GM21367 (cell line): ENCODE measurements around the gene ESAM.

Experiments used
- ATAC-seq: cut with Tn5 transposase; IDR thresholded peaks from one replicate; pipeline ENCODE4 v1.9.1; 2021; ENCODE audit not compliant: unreplicated experiment

The ESAM gene

GRCh38 chr11:124737638-124738305, 24.3 kb downstream of the ESAM start:
- ATAC-seq = no peak

GRCh38 chr11:124736736-124737135, 25.4 kb downstream of the ESAM start:
- no peak for ATAC-seq

DNA sequence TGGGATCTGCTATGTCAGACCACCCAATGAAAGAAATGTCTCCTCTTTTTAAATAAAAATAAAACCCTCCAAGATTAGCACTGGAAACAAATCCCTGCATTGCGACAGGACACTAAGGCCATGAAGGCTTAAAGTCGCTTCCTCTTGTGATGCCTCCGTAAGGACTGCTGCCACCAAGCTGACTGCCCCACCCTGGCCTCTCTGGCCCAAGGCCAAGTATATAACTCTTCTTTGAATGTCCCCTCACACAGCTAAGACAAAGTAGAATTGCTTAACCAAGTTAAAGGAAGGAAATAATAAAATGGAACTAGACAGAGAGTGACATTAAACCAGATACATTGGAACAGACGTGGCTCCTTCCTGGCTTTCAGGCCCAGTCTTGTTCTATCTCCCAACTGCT, 29.9 kb downstream of the ESAM start:
- no peak for ATAC-seq

GRCh38 chr11:124729571-124729970, 32.5 kb downstream of the ESAM start:
- ATAC-seq = no peak

DNA sequence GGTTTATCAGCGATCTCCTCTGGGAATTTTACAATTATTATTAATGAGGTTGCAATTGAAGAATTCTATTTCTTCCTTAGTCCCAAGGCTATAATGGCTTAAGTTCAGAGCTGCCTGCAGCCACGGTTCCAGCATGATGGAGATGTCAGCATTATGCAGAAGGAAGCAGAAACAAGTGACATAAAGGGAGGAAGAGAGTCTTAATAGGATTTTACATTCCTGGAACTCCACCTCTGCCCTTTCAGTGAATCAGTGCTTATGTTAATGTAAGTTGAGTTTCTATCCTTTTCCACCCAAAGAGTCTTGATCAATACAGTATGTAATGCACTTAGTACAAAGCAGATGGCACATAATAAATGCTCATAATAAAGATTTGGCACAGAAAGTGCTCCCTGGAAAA, 34.0 kb downstream of the ESAM start:
- no peak for ATAC-seq

DNA sequence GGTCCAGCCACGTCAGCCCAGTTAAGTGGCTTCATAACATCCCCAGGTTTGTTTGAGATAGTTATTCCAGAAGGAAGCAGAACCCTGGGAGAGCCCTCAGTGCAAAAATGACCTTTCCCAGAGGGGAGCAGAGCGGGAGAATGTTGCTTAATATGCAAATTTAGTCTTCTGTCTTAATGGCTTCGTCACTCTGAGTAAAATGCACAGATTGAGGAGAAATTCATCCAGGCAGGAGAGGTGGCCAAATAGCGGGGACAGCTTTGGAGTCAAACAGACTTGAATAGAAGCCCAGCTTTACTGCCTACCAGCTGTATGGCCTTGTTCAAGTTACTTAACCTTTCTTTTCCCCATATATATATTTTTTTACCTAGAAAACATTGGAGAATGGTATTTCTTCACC, 34.6 kb downstream of the ESAM start:
- ATAC-seq = no peak

DNA sequence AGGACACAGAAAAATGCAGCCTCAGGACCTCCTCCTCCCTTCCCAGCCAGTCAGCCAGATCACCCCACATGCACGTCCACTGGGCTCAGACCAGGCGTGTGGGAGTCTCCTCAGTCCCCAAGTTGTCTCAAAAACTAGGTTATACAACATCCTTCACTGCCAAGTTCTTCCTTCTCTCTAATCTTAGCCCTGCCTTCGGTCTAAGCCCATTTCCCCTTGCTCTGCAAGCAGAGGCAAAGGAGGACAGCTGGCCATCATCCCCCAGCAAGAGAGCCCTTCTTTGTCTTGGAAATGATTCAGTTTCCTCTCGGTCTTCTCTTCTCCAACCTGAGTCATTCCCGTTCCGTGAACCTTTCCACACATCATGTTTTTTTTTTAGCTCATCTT, 36.4 kb downstream of the ESAM start:
- no peak for ATAC-seq

- ATAC-seq = peak; percentile 73
These were observed 36.9 kb downstream of the ESAM start for GRCh38 chr11:124724979-124725718.

- no peak for ATAC-seq
These were observed 39.9 kb downstream of the ESAM start for GRCh38 chr11:124722176-124722575.

- no peak for ATAC-seq
These were observed 42.6 kb downstream of the ESAM start for GRCh38 chr11:124719534-124719933.

DNA sequence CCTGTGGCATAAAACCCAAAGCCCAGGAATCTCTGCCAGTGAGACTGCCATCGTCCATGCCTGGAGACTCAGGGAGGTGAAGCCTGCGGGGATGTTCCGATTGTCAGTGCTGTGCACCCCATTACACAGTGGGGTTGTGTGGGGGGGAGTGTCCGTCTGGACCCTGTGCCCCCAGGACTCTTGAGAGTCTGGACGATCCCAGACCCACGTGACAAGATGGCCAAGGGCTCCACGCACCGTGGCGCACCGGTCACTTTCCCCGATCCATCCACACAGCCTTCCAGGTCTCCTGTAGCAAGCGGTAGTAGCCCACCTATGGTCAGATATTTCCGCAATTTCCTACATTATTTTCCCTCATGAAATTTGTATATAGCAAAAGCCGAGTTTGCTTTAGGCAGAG, 43.3 kb downstream of the ESAM start:
- no peak for ATAC-seq

GRCh38 chr11:124717786-124718651, 44.1 kb downstream of the ESAM start:
- ATAC-seq = no peak

DNA sequence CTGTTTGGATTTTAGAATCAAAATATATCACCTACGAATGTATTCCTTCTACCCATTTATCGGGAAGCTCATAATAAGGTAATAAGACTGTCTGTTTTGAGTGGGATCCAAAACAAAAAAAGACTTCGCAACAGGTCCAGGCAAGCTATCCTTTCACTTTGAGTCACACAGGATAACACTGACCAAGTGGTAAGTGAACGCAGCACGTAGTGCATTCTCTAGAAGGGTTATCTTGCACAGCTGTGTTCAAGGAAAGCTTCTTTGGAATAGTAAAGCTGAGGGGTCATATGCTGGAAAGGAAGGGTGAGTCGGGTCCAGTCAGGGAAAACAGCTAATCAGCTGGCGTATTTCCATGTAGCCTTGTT, 44.7 kb downstream of the ESAM start:
- ATAC-seq = no peak

DNA sequence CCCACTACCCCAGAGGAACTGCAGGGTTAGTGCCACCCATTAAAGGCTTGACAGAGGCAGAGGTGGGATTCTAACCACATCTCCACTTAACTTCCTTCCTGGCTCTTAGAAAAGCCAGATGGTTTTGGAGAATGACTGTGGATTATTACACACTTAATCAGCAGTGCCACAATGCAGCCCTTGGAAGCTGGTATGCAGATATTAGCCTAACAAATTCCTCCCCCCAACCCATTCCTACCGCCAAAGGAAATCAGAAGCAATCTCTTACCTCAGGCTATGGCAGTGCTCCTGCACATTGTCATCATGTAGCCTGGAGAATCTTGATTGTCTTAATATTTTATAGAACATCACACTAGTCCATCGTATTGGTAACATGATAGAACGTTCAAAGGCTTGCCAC, 45.5 kb downstream of the ESAM start:
- ATAC-seq = no peak

- ATAC-seq = no peak
These were observed 49.7 kb downstream of the ESAM start for GRCh38 chr11:124712392-124712791.

DNA sequence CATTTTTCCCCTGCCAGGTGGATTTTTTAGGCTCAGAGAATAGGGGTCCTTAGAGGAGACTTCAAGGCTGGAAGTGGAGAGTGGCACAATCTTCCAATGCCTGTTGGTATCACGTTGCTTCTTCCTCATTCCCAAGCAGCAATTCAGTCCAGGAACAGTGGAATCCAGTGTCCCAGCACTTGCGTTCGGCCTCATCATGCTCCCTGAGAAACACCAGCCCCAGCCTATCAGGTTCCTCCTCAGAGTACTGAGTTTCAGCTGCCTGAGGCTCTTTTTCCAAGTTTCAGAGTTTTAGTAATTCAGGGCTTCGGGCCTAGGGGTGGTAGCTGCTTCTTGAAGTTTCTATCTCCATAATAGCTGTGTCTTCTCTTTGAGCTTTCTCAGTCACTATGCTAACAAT, 54.3 kb downstream of the ESAM start:
- ATAC-seq = no peak
